NCI-H526 treated with DMSO at 0.1 percent for 48 hours (cell line): ENCODE data around the gene PEX11G.

Experiments used
- DNase-seq: peaks from one replicate; lab custom pipeline; 2025; lab: John Stamatoyannopoulos, UW

The PEX11G gene

GRCh38 chr19:7521551-7522071 is 32.8 kb upstream of the PEX11G start:
- no peak for DNase-seq

GRCh38 chr19:7520131-7521051 is 31.6 kb upstream of the PEX11G start:
- no peak for DNase-seq

- DNase-seq: no peak
Observed at GRCh38 chr19:7519361-7520130, 30.7 kb upstream of the PEX11G start.

- DNase-seq: no peak
Observed at GRCh38 chr19:7516878-7517277, 28.0 kb upstream of the PEX11G start.

GRCh38 chr19:7516333-7516732 is 27.5 kb upstream of the PEX11G start:
- no peak for DNase-seq

GRCh38 chr19:7515645-7516151 is 26.9 kb upstream of the PEX11G start, which contains the start of gene ZNF358:
ZNF358 (plus strand) TSS chr19:7516103; CDS start chr19:7519243, 3,140 bp downstream.
- peak; percentile 15 for DNase-seq

- no peak for DNase-seq
Observed at GRCh38 chr19:7515110-7515644, 26.3 kb upstream of the PEX11G start.

- DNase-seq: no peak
Observed at GRCh38 chr19:7513809-7514642, 25.2 kb upstream of the PEX11G start.

- DNase-seq: no peak
Observed at GRCh38 chr19:7512400-7512851, 23.6 kb upstream of the PEX11G start.

- no peak for DNase-seq
Observed at GRCh38 chr19:7509625-7510024, 20.8 kb upstream of the PEX11G start.

- DNase-seq: no peak
Observed at GRCh38 chr19:7507884-7508283, 19.0 kb upstream of the PEX11G start.

GRCh38 chr19:7506385-7507328 is 17.8 kb upstream of the PEX11G start:
- DNase-seq: peak; percentile 68

- DNase-seq: peak; percentile 68
Observed at GRCh38 chr19:7505682-7506384, 17.0 kb upstream of the PEX11G start.

GRCh38 chr19:7505288-7505681 is 16.4 kb upstream of the PEX11G start:
- DNase-seq: peak; percentile 16

- DNase-seq: no peak
Observed at GRCh38 chr19:7504684-7505083, 15.8 kb upstream of the PEX11G start.

- DNase-seq: no peak
Observed at GRCh38 chr19:7502552-7502951, 13.7 kb upstream of the PEX11G start.

GRCh38 chr19:7500811-7501450 is 12.1 kb upstream of the PEX11G start:
- peak; percentile 46 for DNase-seq

- no peak for DNase-seq
Observed at GRCh38 chr19:7497292-7497691, 8.5 kb upstream of the PEX11G start.
